Activated naive CD4-positive, alpha-beta T cell treated with anti-CD3 and anti-CD28 coated beads, Interleukin-2, amount 50 U/mL, for 24 hours (primary cell): ENCODE results near the gene FBXO21.
A peak's percentile ranks its signal among the peaks of the same experiment; 100 is the strongest.
"Not testable (repeated sequence)": the region's sequence is repeated elsewhere in the genome, so short reads cannot be mapped to it uniquely, and the experiment has no call there.

Experiments
- H3K27ac Mint-ChIP-seq: one replicate; pipeline ENCODE4 v1.8.0; 2021; ENCODE audit warnings: mild to moderate bottlenecking, mixed read lengths
- H3K27me3 Mint-ChIP-seq: one replicate; pipeline ENCODE4 v1.8.0; 2021; ENCODE audit warnings: mixed read lengths
- H3K36me3 Mint-ChIP-seq: one replicate; pipeline ENCODE4 v1.8.0; 2021; ENCODE audit warnings: mixed read lengths
- H3K4me1 Mint-ChIP-seq: one replicate; pipeline ENCODE4 v1.8.0; 2021; ENCODE audit warnings: mixed read lengths
- H3K4me3 Mint-ChIP-seq: one replicate; pipeline ENCODE4 v1.8.0; 2021; ENCODE audit warnings: mild to moderate bottlenecking, mixed read lengths
- H3K9me3 Mint-ChIP-seq: one replicate; pipeline ENCODE4 v1.8.0; 2021; ENCODE audit warnings: mixed read lengths

Gene FBXO21

DNA sequence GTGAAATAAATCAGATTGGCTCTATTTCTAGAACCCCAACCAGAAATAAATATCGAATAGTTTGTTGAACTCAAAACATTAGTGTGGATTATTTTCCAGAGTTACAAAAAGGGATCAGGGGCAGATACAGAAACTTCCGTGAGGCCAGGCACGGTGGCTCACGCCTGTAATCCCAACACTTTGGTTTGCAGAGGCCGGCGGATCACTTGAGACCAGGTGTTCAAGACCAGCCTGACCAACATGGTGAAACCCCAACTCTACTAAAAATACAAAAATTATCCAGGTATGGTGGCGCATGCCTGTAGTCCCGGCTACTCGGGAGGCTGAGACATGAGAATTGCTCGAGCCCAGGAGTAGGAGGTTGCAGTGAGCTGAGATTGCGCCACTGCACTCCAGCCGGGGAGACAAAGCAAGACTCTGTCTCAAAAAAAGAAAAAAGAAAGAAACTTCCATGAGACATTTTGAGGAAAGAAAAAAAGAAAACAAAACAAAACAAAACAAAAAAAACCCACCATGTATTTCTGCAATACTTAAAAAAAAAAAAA, 2.1 kb downstream of the FBXO21 start:
- Mint-ChIP-seq H3K27me3 (no peaks in the 10 kb centered on the region), H3K27ac (peak overlapping the region; percentile 35), H3K4me3 (peak overlapping the region; percentile 96), H3K36me3 (peaks cover 18% of the 10 kb centered on the region), H3K9me3 (no peaks in the 10 kb centered on the region), H3K4me1 (peaks cover 39% of the 10 kb centered on the region)

DNA sequence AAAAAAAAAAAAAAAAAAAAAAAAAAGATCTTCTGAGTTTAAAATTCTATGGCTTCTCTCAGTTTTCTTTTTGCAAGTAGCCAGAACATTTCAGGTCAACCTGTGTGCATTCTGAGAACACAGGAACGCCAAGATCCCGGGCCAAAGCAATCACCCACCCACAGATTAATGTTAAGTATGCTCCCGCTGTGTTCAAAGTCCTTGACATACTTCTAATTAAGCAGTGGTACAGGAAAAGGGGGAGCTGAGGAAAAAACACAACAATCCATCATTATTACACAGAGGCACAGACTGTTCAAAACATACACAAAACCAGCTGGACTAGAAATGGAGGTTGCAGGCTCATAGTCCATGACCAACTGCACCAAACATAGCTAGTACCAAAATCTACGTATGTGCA, 2.8 kb downstream of the FBXO21 start:
- H3K36me3 Mint-ChIP-seq, result peaks cover 18% of the 10 kb centered on the region
- no peak overlapping the region for H3K27ac Mint-ChIP-seq
- peak overlapping the region; percentile 38 for H3K4me3 Mint-ChIP-seq
- H3K27me3 Mint-ChIP-seq, result no peaks in the 10 kb centered on the region
- H3K4me1 Mint-ChIP-seq, result peaks cover 39% of the 10 kb centered on the region
- H3K9me3 Mint-ChIP-seq, result no peaks in the 10 kb centered on the region

DNA sequence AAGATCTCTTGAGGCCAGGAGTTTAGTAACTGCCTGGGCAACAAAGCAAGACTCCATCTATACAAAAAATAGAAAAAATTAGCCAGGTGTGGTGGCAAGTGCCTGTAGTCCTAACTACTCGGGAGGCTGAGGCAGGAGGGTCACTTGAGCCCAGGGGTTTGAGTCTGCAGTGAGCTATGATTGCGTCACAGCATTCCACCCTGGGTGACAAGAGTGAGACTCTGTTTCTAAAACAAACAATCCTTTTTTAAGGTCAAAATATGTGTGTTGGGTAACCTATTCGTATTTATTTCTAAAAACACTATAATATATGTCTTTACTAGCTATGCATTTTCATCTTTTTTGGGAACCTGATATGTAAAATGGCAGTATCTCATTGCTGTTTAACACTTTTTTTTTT, 7.4 kb downstream of the FBXO21 start:
- peaks cover 30% of the 10 kb centered on the region for H3K36me3 Mint-ChIP-seq
- no peaks in the 10 kb centered on the region for H3K9me3 Mint-ChIP-seq
- H3K27ac Mint-ChIP-seq, result no peak overlapping the region
- H3K27me3 Mint-ChIP-seq, result no peaks in the 10 kb centered on the region
- peaks cover 36% of the 10 kb centered on the region for H3K4me1 Mint-ChIP-seq
- no peak overlapping the region for H3K4me3 Mint-ChIP-seq

DNA sequence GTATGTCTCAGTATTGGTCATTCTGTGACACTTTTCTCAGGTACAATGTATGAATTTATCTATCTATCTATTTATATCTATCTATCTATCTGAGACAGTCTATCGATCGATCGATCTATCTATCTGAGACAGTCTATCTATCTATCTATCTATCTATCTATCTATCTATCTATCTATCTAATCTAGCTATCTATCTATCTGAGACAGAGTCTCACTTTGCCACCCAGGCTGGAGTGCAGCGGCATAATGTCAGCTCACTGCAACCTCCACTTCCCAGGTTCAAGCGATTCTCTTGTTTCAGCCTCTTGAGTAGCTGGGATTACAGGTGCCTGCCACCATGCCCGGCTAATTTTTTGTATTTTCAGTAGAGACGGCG, 8.8 kb downstream of the FBXO21 start:
- H3K4me1 Mint-ChIP-seq, result peaks cover 35% of the 10 kb centered on the region
- H3K4me3 Mint-ChIP-seq, H3K27ac Mint-ChIP-seq, H3K27me3 Mint-ChIP-seq, H3K9me3 Mint-ChIP-seq: not testable (repeated sequence)
- H3K36me3 Mint-ChIP-seq, result peaks cover 31% of the 10 kb centered on the region

DNA sequence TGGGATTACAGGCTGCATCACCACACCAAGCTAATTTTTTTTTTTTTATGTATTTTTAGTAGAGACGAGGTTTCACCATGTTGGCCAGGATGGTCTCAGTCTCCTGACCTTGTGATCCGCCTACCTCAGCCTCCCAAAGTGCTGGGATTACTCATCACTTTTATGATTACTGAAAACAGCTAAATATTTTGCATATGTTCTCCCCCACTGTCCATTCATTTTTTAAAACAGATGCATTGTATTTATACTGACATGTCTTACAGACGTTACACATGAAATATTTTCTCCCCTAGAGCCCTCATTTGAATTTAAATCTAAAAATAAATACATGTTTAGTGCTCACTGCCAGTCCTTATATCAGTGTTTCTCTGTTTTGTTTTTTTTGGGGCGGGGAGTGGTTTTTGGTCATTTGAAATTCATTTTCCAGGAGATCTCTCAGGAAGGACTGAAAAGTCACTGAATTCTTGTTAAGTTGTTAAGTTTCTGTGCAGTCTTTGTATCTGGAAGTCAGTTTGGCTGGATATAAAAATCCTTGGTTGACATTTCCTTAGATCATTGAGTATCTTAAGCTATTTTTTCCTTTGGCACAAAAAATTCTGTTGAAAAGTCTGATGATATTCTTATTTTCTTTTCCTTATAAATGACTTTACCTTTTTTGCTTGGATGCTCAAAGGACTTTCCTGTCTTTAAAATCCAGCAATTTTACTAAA, 9.4 kb downstream of the FBXO21 start:
- H3K9me3 Mint-ChIP-seq, result no peaks in the 10 kb centered on the region
- peaks cover 34% of the 10 kb centered on the region for H3K36me3 Mint-ChIP-seq
- no peak overlapping the region for H3K27ac Mint-ChIP-seq
- H3K27me3 Mint-ChIP-seq, result no peaks in the 10 kb centered on the region
- H3K4me3 Mint-ChIP-seq, result no peak overlapping the region
- peaks cover 40% of the 10 kb centered on the region for H3K4me1 Mint-ChIP-seq

DNA sequence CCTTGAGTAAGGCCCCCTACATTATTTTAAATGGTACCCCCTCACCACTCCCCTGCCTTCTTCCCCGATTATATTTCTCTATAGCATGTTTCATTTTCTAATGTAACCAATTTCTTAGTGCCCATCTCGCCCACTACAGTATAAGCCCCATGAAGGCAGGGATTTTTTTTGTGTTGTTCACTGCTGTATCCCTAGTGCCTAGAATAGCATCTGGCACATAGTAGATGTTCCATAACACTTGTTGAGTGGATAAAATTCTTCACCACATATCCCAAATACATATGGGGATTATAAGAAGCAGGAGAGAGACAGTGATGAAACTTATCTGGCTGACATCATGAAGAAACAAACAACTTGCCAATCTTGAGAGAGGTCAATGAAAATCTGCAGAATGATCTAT, 11.5 kb downstream of the FBXO21 start:
- peak overlapping the region; percentile 38 for H3K27ac Mint-ChIP-seq
- no peak overlapping the region for H3K4me3 Mint-ChIP-seq
- no peaks in the 10 kb centered on the region for H3K27me3 Mint-ChIP-seq
- H3K36me3 Mint-ChIP-seq, result peaks cover 28% of the 10 kb centered on the region
- H3K4me1 Mint-ChIP-seq, result peaks cover 34% of the 10 kb centered on the region
- no peaks in the 10 kb centered on the region for H3K9me3 Mint-ChIP-seq

DNA sequence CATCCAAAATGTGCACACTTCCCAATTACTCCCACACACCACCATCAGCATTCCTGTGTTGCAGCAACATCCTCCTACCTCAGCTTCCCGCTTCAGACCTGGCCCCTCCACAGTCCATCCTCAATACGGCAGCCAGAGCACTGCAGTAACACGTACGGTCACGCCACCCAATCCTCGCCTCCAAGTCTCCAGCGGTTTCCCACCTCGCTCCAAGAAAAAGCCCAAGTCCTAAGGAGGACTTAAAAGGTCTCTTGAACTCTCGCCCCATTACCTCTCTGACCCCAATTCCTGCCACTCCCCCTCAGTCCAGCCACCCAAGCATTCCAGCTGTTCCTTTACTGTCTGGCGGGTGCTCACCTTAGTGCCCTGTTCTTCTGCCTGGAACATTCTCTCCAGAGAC, 12.0 kb downstream of the FBXO21 start:
- Mint-ChIP-seq H3K4me1 (peaks cover 34% of the 10 kb centered on the region), H3K9me3 (no peaks in the 10 kb centered on the region), H3K36me3 (peaks cover 26% of the 10 kb centered on the region), H3K4me3 (no peak overlapping the region), H3K27me3 (no peaks in the 10 kb centered on the region), H3K27ac (peak overlapping the region; percentile 32)

DNA sequence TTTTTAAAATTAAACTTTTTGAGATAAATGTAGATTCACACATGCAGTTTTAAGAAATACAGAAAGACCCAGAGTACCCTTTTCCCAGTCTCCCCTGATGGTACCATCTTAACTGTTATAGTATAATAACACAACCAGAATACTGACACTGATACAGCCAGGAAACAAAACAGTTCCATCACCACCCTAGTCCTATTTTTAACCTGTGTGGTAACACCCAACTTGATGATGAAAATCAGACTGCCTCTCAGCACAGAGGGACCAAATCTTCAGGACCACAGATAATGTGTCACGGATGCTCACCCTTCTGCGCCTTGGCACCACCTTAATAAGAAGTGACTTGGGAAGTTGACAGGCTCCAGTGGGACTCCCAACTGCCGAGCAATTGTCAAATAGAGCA, 18.1 kb downstream of the FBXO21 start:
- H3K36me3 Mint-ChIP-seq, result peaks cover 17% of the 10 kb centered on the region
- peaks cover 19% of the 10 kb centered on the region for H3K4me1 Mint-ChIP-seq
- no peak overlapping the region for H3K4me3 Mint-ChIP-seq
- no peak overlapping the region for H3K27ac Mint-ChIP-seq
- H3K27me3 Mint-ChIP-seq, result no peaks in the 10 kb centered on the region
- no peaks in the 10 kb centered on the region for H3K9me3 Mint-ChIP-seq

DNA sequence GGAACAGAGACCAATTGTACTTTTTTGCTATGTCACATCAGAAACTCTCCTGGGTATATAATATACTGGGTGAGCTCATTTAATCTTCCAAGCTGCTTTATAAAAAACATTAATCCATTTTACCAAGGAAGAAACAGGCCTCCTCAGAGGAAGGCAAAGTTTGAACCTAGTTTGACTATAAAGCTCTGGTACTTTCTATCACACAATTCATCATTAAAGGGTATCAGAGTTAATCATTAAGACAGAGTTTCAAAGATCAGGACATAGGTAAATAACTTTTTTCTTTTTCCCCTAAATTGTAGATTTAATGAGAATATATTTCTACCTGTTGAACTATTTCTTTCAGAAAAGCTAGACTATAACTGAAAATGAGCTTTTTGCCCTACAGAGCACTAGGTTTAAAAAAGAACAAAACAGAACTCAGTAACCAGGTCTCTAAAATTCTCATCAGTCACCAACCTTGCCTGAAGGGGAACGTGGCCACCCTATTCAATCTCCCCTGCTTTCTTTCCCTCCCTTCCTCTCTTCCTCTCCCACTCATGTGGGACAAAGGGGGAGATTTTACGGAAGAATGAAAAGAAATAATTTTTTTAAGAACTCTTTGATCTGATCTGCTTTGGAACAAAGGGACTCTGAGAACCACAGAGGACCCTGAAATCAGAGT, 18.6 kb downstream of the FBXO21 start:
- H3K4me1 Mint-ChIP-seq, result peaks cover 20% of the 10 kb centered on the region
- peak overlapping the region; percentile 70 for H3K27ac Mint-ChIP-seq
- H3K9me3 Mint-ChIP-seq, result no peaks in the 10 kb centered on the region
- no peaks in the 10 kb centered on the region for H3K27me3 Mint-ChIP-seq
- no peak overlapping the region for H3K4me3 Mint-ChIP-seq
- peaks cover 17% of the 10 kb centered on the region for H3K36me3 Mint-ChIP-seq

DNA sequence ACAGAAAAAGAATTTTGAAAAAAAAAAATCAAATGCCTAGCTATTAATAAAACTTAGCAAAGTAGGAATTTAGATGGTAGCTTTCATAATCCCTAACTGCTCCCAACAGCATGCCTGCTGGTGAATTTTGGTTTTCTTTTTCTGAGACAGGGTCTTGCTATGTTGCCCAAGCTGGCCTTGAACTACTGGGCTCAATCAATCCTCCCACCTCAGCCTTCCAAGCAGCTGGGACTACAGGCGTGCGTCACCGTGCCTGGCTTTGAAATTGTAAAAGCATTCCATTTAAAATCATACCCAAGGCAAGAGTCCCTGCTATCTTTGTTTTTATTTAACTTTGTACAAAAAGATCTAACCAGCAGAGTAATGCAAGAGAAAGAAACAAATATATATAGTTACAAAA, 20.7 kb downstream of the FBXO21 start:
- no peaks in the 10 kb centered on the region for H3K27me3 Mint-ChIP-seq
- H3K36me3 Mint-ChIP-seq, result peaks cover 12% of the 10 kb centered on the region
- no peaks in the 10 kb centered on the region for H3K9me3 Mint-ChIP-seq
- H3K27ac Mint-ChIP-seq, result no peak overlapping the region
- H3K4me1 Mint-ChIP-seq, result peaks cover 14% of the 10 kb centered on the region
- no peak overlapping the region for H3K4me3 Mint-ChIP-seq

DNA sequence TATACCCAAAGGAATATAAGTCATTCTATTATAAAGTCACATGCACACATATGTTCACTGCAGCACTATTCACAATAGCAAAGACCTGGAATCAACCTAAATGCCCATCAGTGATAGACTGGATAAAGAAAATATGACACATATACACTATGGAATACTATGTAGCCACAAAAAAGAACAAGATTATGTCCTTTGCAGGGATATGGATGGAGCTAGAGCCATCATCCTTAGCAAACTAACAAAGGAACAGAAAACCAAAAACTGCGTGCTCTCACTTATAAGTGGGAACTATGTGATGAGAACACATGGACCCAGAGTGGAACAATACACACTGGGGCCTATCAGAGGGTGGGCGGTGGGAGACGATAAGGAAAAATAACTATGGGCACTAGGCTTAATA, 21.3 kb downstream of the FBXO21 start:
- H3K4me3 Mint-ChIP-seq, result no peak overlapping the region
- H3K27me3 Mint-ChIP-seq, result no peaks in the 10 kb centered on the region
- H3K36me3 Mint-ChIP-seq, result peaks cover 12% of the 10 kb centered on the region
- no peaks in the 10 kb centered on the region for H3K9me3 Mint-ChIP-seq
- peaks cover 14% of the 10 kb centered on the region for H3K4me1 Mint-ChIP-seq
- no peak overlapping the region for H3K27ac Mint-ChIP-seq

DNA sequence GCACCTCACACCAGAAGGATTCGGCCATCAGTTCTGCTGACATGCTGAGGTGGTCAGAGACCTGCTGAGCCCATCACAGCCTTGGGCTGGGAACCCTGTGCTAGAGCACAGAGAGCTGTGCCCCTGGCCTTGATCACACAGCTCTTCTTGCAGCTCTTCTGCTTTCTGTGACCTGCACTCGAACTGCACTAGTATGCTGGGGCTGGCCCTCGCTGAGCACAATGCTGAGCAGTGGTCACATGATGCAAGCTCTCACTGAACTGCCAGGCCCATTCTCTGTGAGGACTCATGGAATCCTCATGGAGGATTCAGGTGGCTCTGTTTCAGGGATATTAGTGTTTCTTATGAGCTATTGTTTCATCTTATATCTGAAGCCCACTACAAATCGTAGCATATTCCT, 22.5 kb downstream of the FBXO21 start:
- Mint-ChIP-seq H3K4me3 (no peak overlapping the region), H3K36me3 (peaks cover 10% of the 10 kb centered on the region), H3K9me3 (no peaks in the 10 kb centered on the region), H3K27me3 (no peaks in the 10 kb centered on the region), H3K4me1 (peaks cover 14% of the 10 kb centered on the region), H3K27ac (no peak overlapping the region)

DNA sequence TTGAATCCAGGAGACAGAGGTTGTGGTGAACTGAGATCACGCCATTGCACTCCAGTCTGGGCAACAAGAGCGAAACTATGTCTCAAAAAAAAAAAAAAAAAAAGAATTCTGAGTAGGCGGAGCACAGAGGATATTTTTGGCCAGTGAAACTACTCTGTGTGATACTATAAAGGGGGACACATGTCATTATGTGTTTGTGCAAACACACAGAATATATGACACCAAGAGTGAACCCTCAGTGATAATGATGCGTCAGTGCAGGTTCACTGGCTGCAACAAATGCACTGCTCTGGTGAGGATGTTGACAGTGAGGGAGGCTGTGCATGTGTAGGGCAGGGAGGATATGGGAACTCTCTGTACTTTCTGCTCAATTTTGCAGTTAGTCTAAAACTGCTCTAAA, 24.2 kb downstream of the FBXO21 start:
- Mint-ChIP-seq H3K4me3 (no peak overlapping the region), H3K9me3 (no peaks in the 10 kb centered on the region), H3K36me3 (peaks cover 4% of the 10 kb centered on the region), H3K27ac (no peak overlapping the region), H3K27me3 (no peaks in the 10 kb centered on the region), H3K4me1 (peaks cover 12% of the 10 kb centered on the region)

DNA sequence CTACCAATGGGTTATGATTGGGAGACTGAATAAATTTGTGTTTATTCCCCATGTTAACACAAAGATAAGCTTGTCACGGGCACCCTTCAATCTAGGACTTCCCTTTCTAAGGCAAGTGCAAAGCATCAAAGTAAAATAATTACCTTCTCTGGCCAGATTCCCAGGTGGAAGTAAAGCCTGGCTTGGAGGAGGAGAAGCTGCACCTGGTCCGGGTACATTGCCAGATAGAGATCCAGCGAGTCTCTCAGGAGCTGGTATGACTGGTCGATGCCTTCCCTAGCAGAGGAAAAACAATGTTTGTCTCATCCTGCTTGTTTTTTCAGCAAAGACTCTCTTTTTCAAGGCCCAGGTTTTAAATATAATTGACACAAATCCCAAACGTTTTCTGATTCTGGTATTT, 24.9 kb downstream of the FBXO21 start:
- Mint-ChIP-seq H3K4me3 (no peak overlapping the region), H3K9me3 (no peaks in the 10 kb centered on the region), H3K27ac (no peak overlapping the region), H3K27me3 (no peaks in the 10 kb centered on the region), H3K36me3 (peaks cover 7% of the 10 kb centered on the region), H3K4me1 (peaks cover 8% of the 10 kb centered on the region)

DNA sequence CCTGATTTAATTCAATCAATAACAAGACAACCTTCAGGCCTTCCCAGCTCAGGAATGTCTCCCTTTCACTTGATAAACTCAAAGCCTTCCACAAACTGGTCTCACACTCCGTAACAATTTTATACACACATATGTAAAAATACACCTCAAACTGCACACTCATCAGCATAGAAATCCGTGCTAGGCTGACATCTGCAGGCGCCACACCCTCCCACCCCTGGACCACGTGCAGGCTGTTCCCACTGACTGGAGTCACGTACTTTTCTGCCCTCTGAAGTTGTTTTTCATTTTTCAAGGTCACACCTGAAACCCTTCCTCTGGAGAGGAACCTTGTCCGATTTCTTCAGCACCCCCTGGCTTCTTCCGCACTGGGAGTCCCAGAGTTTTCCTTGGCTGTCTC, 27.6 kb downstream of the FBXO21 start:
- H3K4me1 Mint-ChIP-seq, result peaks cover 5% of the 10 kb centered on the region
- H3K36me3 Mint-ChIP-seq, result peaks cover 14% of the 10 kb centered on the region
- peak overlapping the region; percentile 46 for H3K27ac Mint-ChIP-seq
- no peaks in the 10 kb centered on the region for H3K9me3 Mint-ChIP-seq
- no peaks in the 10 kb centered on the region for H3K27me3 Mint-ChIP-seq
- no peak overlapping the region for H3K4me3 Mint-ChIP-seq

DNA sequence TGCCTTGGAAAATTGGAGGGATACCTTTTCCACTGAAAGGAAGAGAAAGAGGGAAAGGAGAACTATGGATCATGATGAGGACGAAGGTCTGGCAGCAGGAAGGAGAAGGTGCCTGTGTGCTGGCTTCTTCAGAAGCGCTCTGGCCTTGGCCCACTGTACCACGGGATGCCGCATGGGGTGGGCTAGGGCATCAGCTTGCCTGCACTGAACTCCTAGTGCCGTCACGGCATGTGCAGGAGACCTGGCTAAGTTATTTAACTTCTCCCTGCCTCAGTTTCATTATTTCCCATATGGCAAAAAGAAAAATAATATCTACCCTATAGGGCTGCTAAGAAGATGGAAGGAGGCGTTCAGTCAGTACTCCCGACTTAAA, 28.1 kb downstream of the FBXO21 start:
- Mint-ChIP-seq H3K27me3 (no peaks in the 10 kb centered on the region), H3K4me1 (peaks cover 4% of the 10 kb centered on the region), H3K9me3 (no peaks in the 10 kb centered on the region), H3K4me3 (no peak overlapping the region), H3K27ac (no peak overlapping the region), H3K36me3 (peaks cover 17% of the 10 kb centered on the region)
